GM23338 (cell line): ENCODE results near the gene ZSWIM5. TPM values are rescaled to one million over a fixed set of nuclear protein-coding genes. Genes with fewer than 3 reads are reported as not detected.

ENCODE experiments used
- ATAC-seq: fragments of 200-7000 bp; cut with Tn5 transposase; 3 replicates; pipeline ENCODE4 v1.9.1; 2020
- DNase-seq: peaks from one replicate; pipeline ENCODE4 v3.0.0-alpha.2; 2015; ENCODE audit warnings: low spot score
- H2AFZ ChIP-seq: fragments of 200-600 bp; sonication (generic); 2 replicates; pipeline ENCODE4 v1.8.0; 2016; ENCODE audit warnings: antibody characterized with exemption, mild to moderate bottlenecking, moderate library complexity
- H3F3A ChIP-seq: fragments of 200-600 bp; sonication (generic); replicated peaks from 2 replicates; pipeline ENCODE4 v1.8.0; 2017; ENCODE audit warnings: antibody characterized with exemption, mixed run types, low read depth
- H3K27ac ChIP-seq: fragments of 200-600 bp; sonication (generic); 2 replicates; pipeline ENCODE4 v1.6.1; 2016; ENCODE audit warnings: low read depth
- H3K27me3 ChIP-seq: fragments of 200-600 bp; sonication (generic); 2 replicates; pipeline ENCODE4 v1.8.0; 2016; ENCODE audit warnings: mild to moderate bottlenecking, mixed run types, moderate library complexity; ENCODE audit not compliant: insufficient read depth
- H3K36me3 ChIP-seq: fragments of 200-600 bp; sonication (generic); 2 replicates; pipeline ENCODE4 v1.8.0; 2016; ENCODE audit warnings: mild to moderate bottlenecking; ENCODE audit not compliant: insufficient read depth
- H3K4me1 ChIP-seq: fragments of 200-600 bp; sonication (generic); 2 replicates; pipeline ENCODE4 v1.8.0; 2016; ENCODE audit warnings: mild to moderate bottlenecking, moderate library complexity; ENCODE audit not compliant: insufficient read depth
- H3K4me2 ChIP-seq: fragments of 200-600 bp; sonication (generic); 2 replicates; pipeline ENCODE4 v1.7.1; 2017; ENCODE audit warnings: mixed run types
- H3K4me3 ChIP-seq: fragments of 200-600 bp; sonication (generic); 2 replicates; pipeline ENCODE4 v1.6.1; 2016; ENCODE audit warnings: mixed run types
- H3K79me2 ChIP-seq: fragments of 200-600 bp; sonication (generic); replicated peaks from 2 replicates; pipeline ENCODE4 v1.8.0; 2017; ENCODE audit warnings: mild to moderate bottlenecking; ENCODE audit not compliant: insufficient read depth
- H3K9me2 ChIP-seq: fragments of 200-600 bp; sonication (generic); 2 replicates; pipeline ENCODE4 v1.8.0; 2017; ENCODE audit not compliant: insufficient read depth
- H4K20me1 ChIP-seq: fragments of 200-600 bp; sonication (generic); replicated peaks from 2 replicates; pipeline ENCODE4 v1.8.0; 2017; ENCODE audit warnings: mild to moderate bottlenecking; ENCODE audit not compliant: insufficient read depth
- H3K27ac Mint-ChIP-seq: 2 replicates; pipeline ENCODE4 v1.8.0; 2020; ENCODE audit warnings: inconsistent platforms, mild to moderate bottlenecking, moderate library complexity, mixed read lengths
- H3K27me3 Mint-ChIP-seq: 3 replicates; pipeline ENCODE4 v1.8.0; 2022; ENCODE audit warnings: low read depth, mild to moderate bottlenecking, moderate library complexity, mixed read lengths, inconsistent platforms; ENCODE audit not compliant: insufficient read depth, poor library complexity
- H3K36me3 Mint-ChIP-seq: 3 replicates; pipeline ENCODE4 v1.8.0; 2021; ENCODE audit warnings: low read depth, mild to moderate bottlenecking, inconsistent platforms, moderate library complexity, mixed read lengths
- H3K4me1 Mint-ChIP-seq: 3 replicates; pipeline ENCODE4 v1.8.0; 2020; ENCODE audit warnings: mild to moderate bottlenecking, inconsistent platforms, mixed read lengths
- H3K4me3 Mint-ChIP-seq: 3 replicates; pipeline ENCODE4 v1.8.0; 2021; ENCODE audit warnings: moderate library complexity, mild to moderate bottlenecking, inconsistent platforms, mixed read lengths
- H3K9me3 Mint-ChIP-seq: 3 replicates; pipeline ENCODE4 v1.8.0; 2020; ENCODE audit warnings: moderate library complexity, mild to moderate bottlenecking, inconsistent platforms, mixed read lengths
- CTCF ChIP-seq, 2 experiments: fragments of 200-600 bp in 1 of 2; sonication (generic) in 1 of 2; conservative IDR thresholded peaks; 2 replicates each; pipeline versions ENCODE4 v1.5.1 to v1.6.1; 2016 to 2017; ENCODE audit warnings: antibody characterized with exemption in 2 of 2, low read depth in 2 of 2, mild to moderate bottlenecking in 2 of 2, moderate library complexity in 1 of 2
- JUNB ChIP-seq: IDR thresholded peaks from one replicate; pipeline ENCODE4 v1.6.1; 2016; ENCODE audit warnings: antibody characterized with exemption; ENCODE audit not compliant: unreplicated experiment
- ZNF114 ChIP-seq: fragments of 250-450 bp; sonication (Bioruptor Pico); IDR thresholded peaks from 2 replicates; pipeline ENCODE4 v1.5.0; 2020; ENCODE audit warnings: mild to moderate bottlenecking, moderate library complexity
- polyA plus RNA-seq: library from polyadenylated mRNA; unstranded; fragments of >200 nt; fragmentation: Nextera tagmentation; extraction: Ambion mirVana; gene quantifications from 2 replicates; pipeline ENCODE4 v1.2.1, GENCODE V29; 2016
- total RNA-seq: library from RNA; depleted of rRNA; stranded (reverse); fragments of >200 nt; shearing (Covaris generic); gene quantifications from 2 replicates; pipeline ENCODE4 v1.2.3, GENCODE V29; 2014
- TF ChIP-seq, protein P1 (sequence below): fragments of 250-450 bp; sonication (Bioruptor Pico); IDR thresholded peaks from 2 replicates; pipeline ENCODE4 v1.5.0; 2020; ENCODE audit warnings: mild to moderate bottlenecking, moderate library complexity

ZSWIM5 gene
- total and polyA plus RNA-seq, 2 experiments from 2014 or later, result 0.65 to 3.6 TPM

DNA sequence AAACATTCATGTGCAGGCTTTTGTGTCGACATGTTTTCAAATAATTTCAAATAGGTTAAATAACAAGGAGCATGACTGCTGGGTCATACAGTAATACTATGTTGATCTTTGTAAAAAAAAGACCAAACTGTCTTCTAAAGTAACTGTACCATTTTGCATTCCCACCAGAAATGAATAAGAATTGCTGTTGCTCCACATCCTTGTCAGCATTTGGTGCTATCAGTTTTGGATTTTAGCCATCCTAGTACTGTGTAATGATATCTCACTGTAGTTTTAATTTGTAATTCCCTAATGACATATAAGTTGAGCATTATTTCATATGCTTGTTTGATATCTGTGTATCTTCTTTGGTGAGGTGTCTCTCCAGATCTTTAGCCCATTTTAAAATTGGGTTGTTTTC, 182.7 kb downstream of the ZSWIM5 start (continued):
- TF ChIP-seq CTCF (conservative IDR thresholded peaks at IDR 0.05; ENCODE audit: low read depth in 2 of 2) (no peak), ZNF114 (CRISPR knock-in tag) (no peak)

- no peaks in the 10 kb centered on the region for H3K9me3 Mint-ChIP-seq
- H3K36me3 ChIP-seq, result no peaks in the 10 kb centered on the region
- TF ChIP-seq CTCF (conservative IDR thresholded peaks at IDR 0.05; ENCODE audit: low read depth in 2 of 2) (peak; percentile 67 to 94), JUNB (no peak)
- TF ChIP-seq, protein P1, sequence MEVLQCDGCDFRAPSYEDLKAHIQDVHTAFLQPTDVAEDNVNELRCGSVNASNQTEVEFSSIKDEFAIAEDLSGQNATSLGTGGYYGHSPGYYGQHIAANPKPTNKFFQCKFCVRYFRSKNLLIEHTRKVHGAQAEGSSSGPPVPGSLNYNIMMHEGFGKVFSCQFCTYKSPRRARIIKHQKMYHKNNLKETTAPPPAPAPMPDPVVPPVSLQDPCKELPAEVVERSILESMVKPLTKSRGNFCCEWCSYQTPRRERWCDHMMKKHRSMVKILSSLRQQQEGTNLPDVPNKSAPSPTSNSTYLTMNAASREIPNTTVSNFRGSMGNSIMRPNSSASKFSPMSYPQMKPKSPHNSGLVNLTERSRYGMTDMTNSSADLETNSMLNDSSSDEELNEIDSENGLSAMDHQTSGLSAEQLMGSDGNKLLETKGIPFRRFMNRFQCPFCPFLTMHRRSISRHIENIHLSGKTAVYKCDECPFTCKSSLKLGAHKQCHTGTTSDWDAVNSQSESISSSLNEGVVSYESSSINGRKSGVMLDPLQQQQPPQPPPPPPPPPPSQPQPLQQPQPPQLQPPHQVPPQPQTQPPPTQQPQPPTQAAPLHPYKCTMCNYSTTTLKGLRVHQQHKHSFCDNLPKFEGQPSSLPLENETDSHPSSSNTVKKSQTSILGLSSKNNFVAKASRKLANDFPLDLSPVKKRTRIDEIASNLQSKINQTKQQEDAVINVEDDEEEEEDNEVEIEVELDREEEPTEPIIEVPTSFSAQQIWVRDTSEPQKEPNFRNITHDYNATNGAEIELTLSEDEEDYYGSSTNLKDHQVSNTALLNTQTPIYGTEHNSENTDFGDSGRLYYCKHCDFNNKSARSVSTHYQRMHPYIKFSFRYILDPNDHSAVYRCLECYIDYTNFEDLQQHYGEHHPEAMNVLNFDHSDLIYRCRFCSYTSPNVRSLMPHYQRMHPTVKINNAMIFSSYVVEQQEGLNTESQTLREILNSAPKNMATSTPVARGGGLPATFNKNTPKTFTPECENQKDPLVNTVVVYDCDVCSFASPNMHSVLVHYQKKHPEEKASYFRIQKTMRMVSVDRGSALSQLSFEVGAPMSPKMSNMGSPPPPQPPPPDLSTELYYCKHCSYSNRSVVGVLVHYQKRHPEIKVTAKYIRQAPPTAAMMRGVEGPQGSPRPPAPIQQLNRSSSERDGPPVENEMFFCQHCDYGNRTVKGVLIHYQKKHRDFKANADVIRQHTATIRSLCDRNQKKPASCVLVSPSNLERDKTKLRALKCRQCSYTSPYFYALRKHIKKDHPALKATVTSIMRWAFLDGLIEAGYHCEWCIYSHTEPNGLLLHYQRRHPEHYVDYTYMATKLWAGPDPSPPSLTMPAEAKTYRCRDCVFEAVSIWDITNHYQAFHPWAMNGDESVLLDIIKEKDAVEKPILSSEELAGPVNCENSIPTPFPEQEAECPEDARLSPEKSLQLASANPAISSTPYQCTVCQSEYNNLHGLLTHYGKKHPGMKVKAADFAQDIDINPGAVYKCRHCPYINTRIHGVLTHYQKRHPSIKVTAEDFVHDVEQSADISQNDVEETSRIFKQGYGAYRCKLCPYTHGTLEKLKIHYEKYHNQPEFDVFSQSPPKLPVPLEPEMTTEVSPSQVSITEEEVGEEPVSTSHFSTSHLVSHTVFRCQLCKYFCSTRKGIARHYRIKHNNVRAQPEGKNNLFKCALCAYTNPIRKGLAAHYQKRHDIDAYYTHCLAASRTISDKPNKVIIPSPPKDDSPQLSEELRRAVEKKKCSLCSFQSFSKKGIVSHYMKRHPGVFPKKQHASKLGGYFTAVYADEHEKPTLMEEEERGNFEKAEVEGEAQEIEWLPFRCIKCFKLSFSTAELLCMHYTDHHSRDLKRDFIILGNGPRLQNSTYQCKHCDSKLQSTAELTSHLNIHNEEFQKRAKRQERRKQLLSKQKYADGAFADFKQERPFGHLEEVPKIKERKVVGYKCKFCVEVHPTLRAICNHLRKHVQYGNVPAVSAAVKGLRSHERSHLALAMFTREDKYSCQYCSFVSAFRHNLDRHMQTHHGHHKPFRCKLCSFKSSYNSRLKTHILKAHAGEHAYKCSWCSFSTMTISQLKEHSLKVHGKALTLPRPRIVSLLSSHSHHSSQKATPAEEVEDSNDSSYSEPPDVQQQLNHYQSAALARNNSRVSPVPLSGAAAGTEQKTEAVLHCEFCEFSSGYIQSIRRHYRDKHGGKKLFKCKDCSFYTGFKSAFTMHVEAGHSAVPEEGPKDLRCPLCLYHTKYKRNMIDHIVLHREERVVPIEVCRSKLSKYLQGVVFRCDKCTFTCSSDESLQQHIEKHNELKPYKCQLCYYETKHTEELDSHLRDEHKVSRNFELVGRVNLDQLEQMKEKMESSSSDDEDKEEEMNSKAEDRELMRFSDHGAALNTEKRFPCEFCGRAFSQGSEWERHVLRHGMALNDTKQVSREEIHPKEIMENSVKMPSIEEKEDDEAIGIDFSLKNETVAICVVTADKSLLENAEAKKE (CRISPR knock-in tag), result no peak
- H3K4me1 ChIP-seq, result no peaks in the 10 kb centered on the region
- no peaks in the 10 kb centered on the region for H3K27me3 ChIP-seq
- peaks cover 10% of the 10 kb centered on the region; the same call in 2 of the 3 replicates for H3K4me1 Mint-ChIP-seq
- no peak overlapping the region for H3K4me3 Mint-ChIP-seq
- peaks cover 4% of the 10 kb centered on the region for H3K27me3 Mint-ChIP-seq
- ATAC-seq (peak; percentile 97), DNase-seq (peak; percentile 85)
- no peaks in the 10 kb centered on the region for H3K79me2 ChIP-seq
- H3K4me3 ChIP-seq, result no peak overlapping the region
- H3K9me2 ChIP-seq, result no peaks in the 10 kb centered on the region
- no peak overlapping the region for H3K27ac Mint-ChIP-seq
- no peak overlapping the region for H3K27ac ChIP-seq
- no peaks in the 10 kb centered on the region for H3F3A ChIP-seq
- no peak overlapping the region for H3K4me2 ChIP-seq
- H2AFZ ChIP-seq, result no peak overlapping the region
- peaks cover 10% of the 10 kb centered on the region; the same call in 2 of the 3 replicates for H3K36me3 Mint-ChIP-seq
- no peaks in the 10 kb centered on the region for H4K20me1 ChIP-seq
These were observed 187.7 kb downstream of the ZSWIM5 start for GRCh38 chr1:45018599-45019230.
